LHCN-M2 (cell line): ENCODE measurements around the gene RNF40. TPM values are rescaled to one million over a fixed set of nuclear protein-coding genes. Genes with fewer than 3 reads are reported as not detected.
A peak's percentile ranks its signal among the peaks of the same experiment; 100 is the strongest.

ENCODE experiments used
- DNase-seq: peaks from one replicate; pipeline ENCODE4 v3.0.0-alpha.2; 2012; ENCODE audit warnings: low read depth
- total RNA-seq: library from RNA; depleted of rRNA; stranded (reverse); fragments of >200 nt; gene quantifications from 2 replicates; pipeline ENCODE4 v1.2.3, GENCODE V29; 2014

Gene RNF40
- total RNA-seq, 1 experiment from 2014 or later: 105 TPM

DNA sequence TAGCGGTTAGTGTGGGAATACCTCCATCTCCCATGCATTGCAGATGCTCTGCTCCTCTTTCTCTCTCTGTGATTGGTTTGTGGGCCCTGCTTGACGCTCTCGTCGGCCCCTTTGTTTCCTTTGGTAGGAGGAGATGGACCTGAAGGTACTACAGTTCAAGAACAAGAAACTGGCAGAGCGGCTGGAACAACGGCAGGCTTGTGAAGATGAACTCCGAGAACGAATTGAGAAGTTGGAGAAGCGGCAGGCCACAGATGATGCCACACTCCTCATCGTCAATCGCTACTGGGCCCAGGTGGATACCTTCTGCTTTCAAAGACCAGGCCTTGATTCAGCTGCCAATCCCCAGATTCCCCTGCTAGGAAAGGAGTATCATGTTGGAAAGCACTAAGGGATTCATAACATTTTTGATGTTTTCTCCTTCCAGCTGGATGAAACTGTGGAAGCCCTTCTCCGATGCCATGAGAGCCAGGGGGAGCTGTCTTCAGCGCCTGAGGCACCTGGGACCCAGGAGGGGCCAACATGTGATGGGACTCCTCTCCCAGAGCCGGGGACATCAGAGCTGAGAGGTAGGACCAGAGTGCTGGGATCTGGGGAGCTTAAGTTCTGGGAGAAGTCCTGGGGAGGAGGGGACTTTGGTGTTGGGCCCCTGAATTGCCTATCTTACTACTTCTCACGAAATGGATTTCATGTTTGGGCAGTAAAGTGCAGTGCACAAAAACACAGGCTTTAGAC is 1.0 kb downstream of the RNF40 start:
- DNase-seq: no peak

DNA sequence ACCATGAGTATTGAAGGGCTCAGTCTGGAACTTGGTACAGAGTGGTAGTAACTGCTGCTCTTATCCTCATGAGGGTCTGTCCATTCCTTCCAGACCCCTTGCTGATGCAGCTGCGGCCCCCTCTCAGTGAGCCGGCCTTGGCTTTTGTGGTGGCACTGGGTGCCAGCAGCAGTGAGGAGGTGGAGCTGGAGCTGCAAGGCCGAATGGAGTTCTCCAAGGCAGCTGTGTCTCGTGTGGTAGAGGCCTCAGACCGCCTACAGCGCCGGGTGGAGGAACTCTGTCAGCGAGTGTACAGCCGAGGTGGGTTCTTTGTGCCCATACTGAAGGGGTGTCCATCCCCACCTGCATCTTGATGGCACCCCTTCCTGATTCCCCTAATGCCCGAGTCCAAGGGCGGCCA is 2.0 kb downstream of the RNF40 start:
- no peak for DNase-seq

DNA sequence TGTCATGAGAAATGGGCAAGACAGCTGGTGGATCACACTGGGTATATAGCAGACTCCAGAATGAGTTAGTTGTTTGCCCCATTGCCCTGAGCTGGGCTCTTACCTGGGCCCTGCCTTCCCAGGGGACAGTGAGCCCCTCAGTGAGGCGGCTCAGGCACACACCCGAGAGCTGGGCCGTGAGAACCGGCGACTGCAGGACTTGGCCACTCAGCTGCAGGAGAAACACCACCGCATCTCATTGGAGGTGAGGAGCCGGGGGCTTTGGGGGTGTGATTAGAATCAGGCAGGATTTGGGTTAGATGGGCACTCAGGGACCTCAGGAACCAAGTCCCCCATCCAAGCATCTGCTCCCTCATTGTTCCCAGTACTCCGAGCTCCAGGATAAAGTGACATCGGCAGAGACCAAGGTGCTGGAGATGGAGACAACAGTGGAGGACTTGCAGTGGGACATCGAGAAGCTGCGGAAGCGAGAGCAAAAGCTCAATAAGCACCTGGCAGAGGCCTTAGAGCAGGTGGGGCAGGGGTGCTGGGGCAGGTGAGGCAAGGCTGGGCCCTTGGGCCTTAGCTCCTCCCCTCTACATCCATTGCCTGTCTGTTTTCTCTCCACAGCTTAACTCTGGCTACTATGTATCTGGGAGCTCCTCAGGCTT is 2.8 kb downstream of the RNF40 start:
- DNase-seq: no peak

DNA sequence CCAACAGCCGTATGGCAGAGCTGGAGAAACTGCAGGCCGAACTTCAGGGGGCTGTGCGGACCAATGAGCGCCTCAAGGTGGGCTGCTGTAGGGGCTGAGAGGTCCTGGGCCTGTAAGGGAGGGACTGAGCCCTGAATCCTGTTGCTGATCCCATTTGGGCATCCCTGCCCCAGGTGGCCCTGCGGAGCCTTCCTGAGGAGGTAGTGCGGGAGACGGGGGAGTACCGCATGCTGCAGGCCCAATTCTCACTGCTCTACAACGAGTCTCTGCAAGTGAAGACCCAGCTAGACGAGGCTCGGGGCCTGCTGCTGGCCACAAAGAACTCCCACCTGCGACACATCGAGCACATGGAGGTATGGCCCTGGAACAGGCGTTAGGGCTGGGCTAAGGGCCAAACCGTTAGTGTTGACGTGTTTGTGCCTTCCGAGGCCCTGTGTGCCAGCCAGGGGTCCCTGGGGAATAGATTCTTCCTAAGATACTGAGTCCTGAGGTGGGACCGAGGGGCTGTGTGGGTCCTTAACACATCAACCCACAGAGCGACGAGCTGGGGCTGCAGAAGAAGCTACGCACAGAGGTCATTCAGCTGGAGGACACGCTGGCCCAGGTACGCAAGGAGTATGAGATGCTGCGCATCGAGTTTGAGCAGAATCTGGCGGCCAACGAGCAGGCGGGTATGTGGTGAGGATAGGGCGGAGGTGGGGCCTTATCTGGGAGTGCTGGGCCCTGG is 4.2 kb downstream of the RNF40 start:
- DNase-seq: no peak

DNA sequence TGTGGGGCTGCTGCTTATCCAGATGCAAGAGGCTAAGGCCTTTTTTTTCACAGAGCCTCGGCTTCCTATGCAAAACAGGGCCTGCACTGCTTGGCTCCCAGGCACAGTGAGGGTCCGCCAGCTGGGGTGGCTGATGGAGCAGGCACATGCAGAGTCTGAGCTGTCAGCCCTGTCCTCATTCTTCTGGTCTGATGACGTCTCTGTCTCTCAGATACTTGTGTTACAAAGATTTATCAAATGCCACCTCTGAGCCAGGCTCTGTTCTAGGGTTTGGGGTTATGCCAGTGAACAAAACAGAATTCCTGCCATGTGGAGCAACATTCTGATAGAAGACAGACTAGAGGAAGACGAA is 4.8 kb downstream of the RNF40 start:
- DNase-seq: no peak

DNA sequence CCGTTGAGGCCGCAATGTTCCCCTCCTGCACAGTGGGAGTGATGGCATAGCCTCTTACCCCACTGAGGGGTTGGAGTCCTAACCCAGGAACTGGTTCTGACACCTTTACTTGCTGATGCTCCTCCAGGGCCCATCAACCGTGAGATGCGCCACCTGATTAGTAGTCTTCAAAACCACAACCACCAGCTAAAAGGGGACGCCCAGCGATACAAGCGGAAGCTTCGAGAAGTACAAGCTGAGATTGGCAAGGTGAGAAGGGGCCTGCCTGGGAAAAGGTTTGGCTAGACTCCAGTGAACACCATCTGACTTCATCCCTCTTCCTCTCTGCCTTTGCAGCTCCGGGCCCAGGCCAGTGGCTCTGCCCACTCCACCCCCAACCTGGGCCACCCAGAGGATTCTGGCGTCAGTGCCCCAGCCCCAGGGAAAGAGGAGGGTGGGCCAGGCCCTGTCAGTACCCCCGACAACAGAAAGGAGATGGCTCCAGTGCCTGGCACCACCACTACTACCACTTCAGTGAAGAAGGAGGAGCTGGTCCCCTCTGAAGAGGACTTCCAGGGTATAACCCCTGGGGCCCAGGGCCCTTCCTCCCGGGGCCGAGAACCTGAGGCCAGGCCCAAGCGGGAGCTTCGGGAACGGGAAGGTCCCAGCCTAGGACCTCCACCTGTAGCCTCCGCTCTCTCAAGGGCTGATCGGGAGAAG is 5.8 kb downstream of the RNF40 start:
- no peak for DNase-seq

DNA sequence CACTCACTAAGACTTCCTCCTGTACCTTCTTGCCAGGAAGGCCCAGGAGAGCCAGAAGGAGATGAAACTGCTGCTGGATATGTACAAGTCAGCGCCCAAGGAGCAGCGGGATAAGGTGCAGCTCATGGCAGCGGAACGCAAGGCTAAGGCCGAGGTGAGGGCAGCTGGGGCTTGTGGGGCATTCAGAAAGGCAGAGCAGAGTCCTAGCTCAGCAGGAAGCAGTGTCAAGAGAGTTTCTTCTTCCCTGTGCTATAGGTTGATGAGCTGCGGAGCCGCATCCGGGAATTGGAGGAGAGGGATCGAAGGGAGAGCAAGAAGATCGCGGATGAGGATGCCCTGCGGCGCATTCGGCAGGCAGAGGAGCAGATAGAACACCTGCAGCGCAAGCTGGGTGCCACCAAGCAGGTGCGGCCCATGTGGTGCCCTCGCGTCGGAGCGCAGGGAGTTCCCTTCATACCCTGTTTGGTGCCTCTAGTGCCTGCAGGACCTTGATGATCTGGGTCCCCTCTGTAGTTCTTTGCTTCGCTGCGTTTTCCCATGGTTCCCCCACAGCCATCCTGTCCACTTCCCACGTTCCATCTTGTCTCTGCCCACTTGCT is 6.6 kb downstream of the RNF40 start:
- no peak for DNase-seq

DNA sequence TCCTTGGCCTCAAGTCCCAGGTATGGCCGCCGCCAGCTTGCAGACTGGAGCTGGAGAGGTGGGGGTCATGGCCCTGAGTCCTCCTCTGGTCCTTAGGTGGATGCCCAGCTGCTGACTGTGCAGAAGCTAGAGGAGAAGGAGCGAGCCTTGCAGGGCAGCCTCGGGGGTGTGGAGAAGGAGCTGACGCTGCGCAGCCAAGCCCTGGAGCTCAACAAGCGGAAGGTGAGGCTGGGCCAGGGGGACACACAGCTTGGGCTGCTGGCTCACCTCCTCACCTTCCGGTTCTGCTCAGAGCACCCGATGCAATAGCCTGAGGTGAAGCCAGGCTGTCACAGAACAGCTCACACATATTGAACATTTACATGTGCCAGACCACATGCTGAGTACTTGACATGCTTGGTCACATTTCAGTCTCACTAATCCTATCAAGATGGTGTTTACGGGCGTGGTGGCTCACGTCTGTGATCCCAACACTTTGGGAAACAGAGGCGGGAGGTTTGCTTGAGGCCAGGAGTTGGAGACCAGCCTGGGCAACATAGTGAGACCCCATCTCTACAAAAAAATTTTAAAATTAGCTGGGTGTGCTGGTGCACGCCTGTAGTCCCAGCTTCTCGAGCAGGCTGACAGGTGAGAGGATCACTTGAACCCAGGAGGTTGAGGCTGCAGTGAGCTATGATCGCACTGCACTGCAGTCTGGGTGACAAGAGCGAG is 7.4 kb downstream of the RNF40 start:
- no peak for DNase-seq

DNA sequence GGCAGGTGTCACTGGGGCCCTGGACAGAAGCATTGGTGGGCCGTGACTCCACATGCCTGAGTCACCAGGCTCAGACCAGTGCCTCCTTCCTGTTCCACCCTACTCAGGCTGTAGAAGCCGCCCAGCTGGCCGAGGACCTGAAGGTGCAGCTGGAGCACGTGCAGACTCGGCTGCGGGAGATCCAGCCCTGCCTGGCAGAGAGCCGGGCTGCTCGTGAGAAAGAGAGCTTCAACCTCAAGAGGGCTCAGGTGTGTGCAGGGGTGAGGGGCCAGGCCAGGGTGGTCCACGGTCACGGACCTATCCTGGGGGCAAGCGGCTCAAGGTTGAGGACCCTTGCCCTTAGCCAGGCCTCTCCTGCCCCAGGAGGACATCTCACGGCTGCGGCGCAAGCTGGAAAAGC is 9.6 kb downstream of the RNF40 start:
- no peak for DNase-seq

DNA sequence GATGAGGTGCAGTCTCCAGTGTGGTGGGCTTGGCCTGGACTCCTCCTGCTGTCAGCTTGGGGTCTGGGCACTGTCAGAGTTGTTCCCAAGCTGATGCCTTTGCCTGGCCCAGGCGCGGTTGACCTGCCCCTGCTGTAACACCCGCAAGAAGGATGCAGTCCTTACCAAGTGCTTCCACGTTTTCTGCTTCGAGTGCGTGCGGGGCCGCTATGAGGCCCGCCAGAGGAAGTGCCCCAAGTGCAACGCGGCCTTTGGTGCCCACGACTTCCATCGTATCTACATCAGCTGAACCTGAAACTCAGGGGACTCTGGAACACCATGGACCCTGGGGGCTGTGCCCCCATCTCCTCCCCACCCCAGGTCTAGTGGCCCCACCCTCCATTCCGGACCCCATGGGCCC is 11.7 kb downstream of the RNF40 start:
- DNase-seq: no peak

DNA sequence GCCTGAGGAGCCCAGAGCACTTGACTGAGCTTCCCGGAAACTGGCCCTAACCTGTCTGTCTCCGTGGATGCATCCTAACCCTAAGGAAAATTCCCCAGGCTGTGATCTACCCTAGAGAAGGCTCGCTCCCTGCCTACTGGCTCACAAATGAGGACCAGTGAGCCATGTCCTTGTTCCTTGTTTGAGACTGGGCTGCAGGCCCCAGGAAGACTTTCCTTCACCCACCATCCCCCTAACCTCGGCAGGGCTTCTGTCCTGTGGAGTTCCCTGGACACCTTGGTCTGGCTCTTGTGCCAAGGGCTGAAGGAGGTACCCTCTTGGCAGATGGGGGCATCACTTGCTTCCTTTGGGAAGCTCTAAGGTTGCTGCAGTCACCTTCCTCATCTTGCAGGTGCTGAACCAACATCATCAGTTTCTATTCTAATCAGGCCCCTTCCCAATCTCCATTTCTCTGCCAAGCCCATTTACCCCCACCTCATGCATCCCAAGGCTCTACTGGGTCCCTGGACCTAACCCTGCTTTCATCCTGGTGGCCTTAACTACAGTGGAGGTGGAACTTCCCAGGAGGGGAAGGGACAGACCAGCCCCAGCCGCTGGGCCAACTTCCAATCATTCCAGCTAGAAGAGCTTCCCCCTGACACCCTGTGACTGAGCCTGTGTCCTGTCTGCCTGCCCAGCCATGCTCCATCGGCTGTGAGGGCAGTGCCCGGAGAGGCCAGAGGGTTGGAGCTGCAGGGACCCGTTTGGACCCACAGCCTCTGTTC is 12.4 kb downstream of the RNF40 start:
- no peak for DNase-seq

DNA sequence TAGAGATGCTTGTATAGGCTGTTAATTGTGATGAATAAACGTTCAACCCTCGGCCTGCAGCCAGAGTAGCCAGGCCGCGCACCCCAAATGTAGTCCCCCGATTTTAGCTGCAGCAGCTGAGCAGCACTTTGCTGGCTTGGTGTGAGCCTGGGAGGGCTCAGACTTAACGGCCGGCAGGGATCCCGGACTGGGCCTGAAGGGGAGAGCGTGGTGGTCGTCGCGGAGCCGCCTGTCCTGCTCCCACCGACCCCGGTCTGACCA is 12.9 kb downstream of the RNF40 start:
- no peak for DNase-seq

DNA sequence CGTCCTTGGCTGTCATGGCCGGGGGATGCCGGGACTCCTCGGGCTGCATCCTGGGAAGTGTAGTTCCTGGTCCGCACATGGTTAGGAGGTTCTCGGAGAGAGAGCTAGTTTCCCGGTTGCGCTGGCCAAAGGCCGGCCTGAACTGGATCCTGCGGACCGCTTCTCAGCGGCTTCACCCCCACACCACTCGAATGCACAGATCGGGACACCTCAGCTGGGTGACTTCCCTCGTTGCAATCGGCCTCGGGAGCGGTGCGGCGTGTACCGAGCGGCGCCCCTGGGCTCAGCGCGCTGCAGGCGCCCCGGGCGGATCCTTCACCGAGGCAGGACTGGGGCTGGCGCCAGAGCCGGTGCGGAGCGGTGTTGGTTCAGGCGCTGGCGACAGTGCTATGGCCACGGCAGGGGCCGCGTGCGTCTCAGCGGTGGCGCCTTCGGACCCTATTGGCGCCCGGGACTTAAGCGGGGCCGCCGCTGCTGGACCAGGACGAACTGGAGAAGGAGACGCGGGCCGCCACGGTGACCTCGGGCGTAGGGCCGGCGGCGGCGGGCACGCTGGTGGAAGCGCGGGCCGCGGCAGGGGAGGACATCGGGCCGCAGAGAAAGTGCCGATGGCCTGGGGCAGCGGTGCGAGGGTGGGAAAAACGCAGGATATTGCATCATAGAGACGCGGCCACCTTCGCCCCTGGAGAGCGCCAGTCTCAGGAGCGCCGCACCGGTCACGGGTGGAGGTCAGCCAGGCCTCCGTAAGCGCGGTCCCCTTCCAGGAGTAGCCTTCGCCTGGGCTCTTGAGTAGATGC is 13.5 kb downstream of the RNF40 start:
- DNase-seq: peak; percentile 87

DNA sequence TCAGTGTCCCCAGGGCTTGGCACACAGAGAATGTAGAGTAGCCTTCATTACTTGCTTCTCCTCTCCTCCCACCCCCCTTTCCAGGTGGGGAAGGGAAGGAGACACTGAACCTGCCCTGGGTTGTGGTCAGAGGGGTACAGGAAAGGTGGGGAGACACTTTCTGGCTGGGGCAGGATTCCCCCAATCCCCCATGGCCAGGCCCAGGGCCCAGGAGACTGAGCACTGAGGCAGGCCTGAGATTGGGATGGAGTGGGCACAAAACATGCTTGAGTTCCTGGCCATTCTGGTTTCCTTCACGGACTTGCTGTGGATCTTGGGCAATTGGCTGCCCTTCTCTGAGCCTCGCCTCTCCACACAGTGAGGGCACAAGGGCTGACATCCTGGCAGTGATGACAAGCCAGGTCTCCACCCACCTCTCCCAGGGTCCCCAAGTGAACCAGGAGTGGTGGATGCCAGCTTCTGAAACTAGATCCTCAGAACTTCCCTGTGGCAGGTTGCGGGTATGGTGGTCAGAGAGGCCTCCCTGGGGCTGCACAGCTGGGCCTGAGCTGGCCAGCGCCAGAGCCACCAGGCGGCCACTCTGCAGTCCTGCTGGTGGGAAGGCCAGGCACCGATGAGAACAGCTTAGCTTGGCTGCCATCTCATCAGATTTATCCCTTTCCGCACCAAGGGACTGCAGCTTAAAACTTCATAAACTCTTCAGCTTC is 15.6 kb downstream of the RNF40 start:
- DNase-seq: peak; percentile 38

DNA sequence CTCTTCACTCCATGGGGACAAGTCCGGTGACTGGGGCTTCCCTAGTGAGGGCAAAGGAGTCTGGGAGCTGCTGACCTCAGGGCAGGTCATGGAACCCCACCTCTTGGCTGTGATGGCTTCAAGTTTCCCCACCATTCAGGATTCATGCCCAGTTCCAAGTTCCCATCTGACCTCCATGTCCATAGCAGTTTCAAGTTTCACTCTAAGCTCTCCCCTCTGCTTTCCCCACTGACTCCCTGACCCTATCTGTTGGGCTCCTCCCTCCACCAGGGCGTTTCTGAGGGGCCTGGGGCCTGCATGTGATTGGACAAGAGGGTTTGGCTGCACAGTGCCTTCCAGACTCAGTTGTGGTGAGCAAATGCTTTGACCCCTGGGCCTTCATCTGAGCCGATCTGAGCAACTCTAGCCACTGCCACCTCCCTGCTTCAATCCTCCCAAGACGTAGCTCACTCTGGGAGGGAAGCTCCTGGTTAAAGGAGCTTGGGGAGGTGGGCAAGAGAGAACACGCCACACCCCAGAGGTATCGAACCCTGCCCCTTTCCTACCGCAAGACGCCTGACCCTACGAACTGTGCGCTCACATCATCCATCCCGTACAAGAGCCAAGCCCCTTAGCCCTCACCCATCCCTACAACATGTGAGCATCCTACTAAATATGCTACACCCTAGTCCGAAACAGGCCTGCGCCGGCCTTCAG is 16.6 kb downstream of the RNF40 start:
- no peak for DNase-seq

DNA sequence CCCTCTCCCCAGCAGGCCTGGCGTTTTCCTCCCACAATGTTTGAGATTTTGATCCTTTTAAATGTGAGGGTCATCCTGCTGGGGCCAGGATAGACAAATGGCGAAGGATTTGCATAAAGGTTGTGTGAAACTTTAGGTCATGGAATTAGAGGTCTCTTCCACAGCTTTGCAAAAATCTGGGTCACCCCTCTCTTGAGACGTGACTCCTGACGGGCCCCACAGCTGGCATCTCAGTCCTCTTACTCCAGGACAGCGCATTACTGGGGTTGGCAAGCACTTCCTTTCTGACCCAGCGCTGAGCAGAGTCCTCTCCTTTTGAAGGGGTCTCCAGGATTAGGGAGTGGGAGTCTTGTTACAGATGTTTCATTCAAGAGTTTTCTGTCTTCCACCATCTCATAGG is 17.5 kb downstream of the RNF40 start:
- DNase-seq: no peak

DNA sequence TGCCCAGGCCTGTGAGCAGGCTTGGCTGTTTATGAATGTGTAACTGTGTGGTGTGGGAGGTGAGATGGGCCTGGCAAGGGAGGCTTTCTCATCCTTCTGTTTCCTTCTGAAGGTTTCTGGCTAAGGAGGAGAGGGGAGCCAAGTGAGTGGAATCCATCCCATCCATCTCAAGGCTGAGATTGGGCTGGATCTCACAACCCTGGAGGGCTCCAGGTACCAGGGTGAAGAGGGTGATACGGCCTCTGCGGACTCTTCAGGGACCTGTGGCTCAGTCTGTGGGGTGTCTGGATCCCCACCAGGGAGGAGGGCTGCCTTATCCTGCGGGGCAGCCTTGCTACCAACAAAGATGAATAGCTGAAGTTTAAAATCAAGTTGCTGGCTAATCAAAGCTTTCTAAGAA is 17.9 kb downstream of the RNF40 start:
- no peak for DNase-seq

DNA sequence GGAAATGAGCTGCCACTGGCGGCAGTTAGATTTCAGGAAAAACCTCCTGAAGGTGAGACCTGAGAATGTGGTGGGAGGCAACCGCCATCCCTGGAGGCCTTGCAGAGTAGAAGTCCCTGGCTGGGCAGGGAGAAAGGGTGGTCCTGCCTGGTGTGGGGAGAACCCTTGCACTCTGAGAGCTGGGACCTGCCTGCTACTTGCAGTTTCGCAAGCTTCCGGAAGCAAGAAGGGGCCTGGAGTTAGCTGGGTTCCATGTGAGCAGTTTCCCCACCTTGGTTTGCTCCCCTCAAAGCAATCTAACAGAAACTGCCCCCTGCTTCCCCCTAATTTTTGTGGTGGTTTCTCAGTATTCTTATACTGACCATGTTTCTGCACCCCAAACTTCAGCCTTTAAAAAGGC is 18.4 kb downstream of the RNF40 start:
- DNase-seq: no peak
